HEK293 (cell line): Measurements from ENCODE around the gene PTH1R.

ENCODE experiments used
- GLI2 ChIP-seq: fragments of 450-650 bp; formaldehyde crosslinking; IDR thresholded peaks from 2 replicates; pipeline ENCODE4; 2017; ENCODE audit warnings: missing biosample characterization, missing genetic modification characterization, low read depth, borderline replicate concordance
- REST ChIP-seq: fragments of 450-650 bp; formaldehyde crosslinking; IDR thresholded peaks from 2 replicates; pipeline ENCODE4 v1.5.1; 2016; ENCODE audit warnings: missing biosample characterization, missing genetic modification characterization
- WT1 ChIP-seq: fragments of 450-650 bp; formaldehyde crosslinking; IDR thresholded peaks from 2 replicates; pipeline ENCODE4 v1.5.1; 2016; ENCODE audit warnings: missing biosample characterization, missing genetic modification characterization
- ZBTB8A ChIP-seq: fragments of 450-650 bp; formaldehyde crosslinking; IDR thresholded peaks from 2 replicates; pipeline ENCODE4 v1.5.1; 2016; ENCODE audit warnings: missing biosample characterization, missing genetic modification characterization
- ZFP37 ChIP-seq: fragments of 450-650 bp; formaldehyde crosslinking; IDR thresholded peaks from 2 replicates; pipeline ENCODE4 v1.5.1; 2016; ENCODE audit warnings: missing biosample characterization, missing genetic modification characterization
- ZNF140 ChIP-seq: fragments of 450-650 bp; formaldehyde crosslinking; IDR thresholded peaks from 2 replicates; pipeline ENCODE4 v1.5.1; 2016; ENCODE audit warnings: missing biosample characterization, missing genetic modification characterization
- ZNF169 ChIP-seq: fragments of 450-650 bp; formaldehyde crosslinking; IDR thresholded peaks from 2 replicates; pipeline ENCODE4 v1.5.1; 2016; ENCODE audit warnings: missing biosample characterization, missing genetic modification characterization
- ZNF202 ChIP-seq: fragments of 450-650 bp; formaldehyde crosslinking; IDR thresholded peaks from 2 replicates; pipeline ENCODE4 v1.5.1; 2016; ENCODE audit warnings: missing biosample characterization, missing genetic modification characterization, borderline replicate concordance
- ZNF223 ChIP-seq: fragments of 450-650 bp; formaldehyde crosslinking; IDR thresholded peaks from 2 replicates; pipeline ENCODE4 v1.5.1; 2016; ENCODE audit warnings: missing biosample characterization, missing genetic modification characterization
- ZNF280C ChIP-seq: fragments of 450-650 bp; formaldehyde crosslinking; IDR thresholded peaks from 2 replicates; pipeline ENCODE4 v1.5.1; 2016; ENCODE audit warnings: missing biosample characterization, missing genetic modification characterization
- ZNF292 ChIP-seq: fragments of 450-650 bp; formaldehyde crosslinking; IDR thresholded peaks from 2 replicates; pipeline ENCODE4 v1.5.1; 2016; ENCODE audit warnings: low read depth, missing biosample characterization, missing genetic modification characterization, borderline replicate concordance
- ZNF324 ChIP-seq: fragments of 450-650 bp; formaldehyde crosslinking; IDR thresholded peaks from 2 replicates; pipeline ENCODE4 v1.5.1; 2016; ENCODE audit warnings: missing biosample characterization, missing genetic modification characterization
- ZNF350 ChIP-seq: fragments of 450-650 bp; formaldehyde crosslinking; IDR thresholded peaks from 2 replicates; pipeline ENCODE4 v1.5.0; 2017; ENCODE audit warnings: missing biosample characterization, mild to moderate bottlenecking, missing genetic modification characterization
- ZNF555 ChIP-seq: fragments of 450-650 bp; formaldehyde crosslinking; conservative IDR thresholded peaks from 2 replicates; pipeline ENCODE4 v1.5.1; 2017; ENCODE audit warnings: missing biosample characterization, mild to moderate bottlenecking, missing genetic modification characterization, inconsistent platforms
- ZNF558 ChIP-seq: fragments of 450-650 bp; formaldehyde crosslinking; IDR thresholded peaks from 2 replicates; pipeline ENCODE4 v1.5.1; 2016; ENCODE audit warnings: missing biosample characterization, missing genetic modification characterization
- ZNF560 ChIP-seq: fragments of 450-650 bp; formaldehyde crosslinking; IDR thresholded peaks from 2 replicates; pipeline ENCODE4 v1.5.1; 2017; ENCODE audit warnings: missing biosample characterization, missing genetic modification characterization, borderline replicate concordance
- ZNF623 ChIP-seq: fragments of 450-650 bp; formaldehyde crosslinking; IDR thresholded peaks from 2 replicates; pipeline ENCODE4 v1.5.1; 2016; ENCODE audit warnings: missing biosample characterization, missing genetic modification characterization
- ZNF654 ChIP-seq: fragments of 450-650 bp; formaldehyde crosslinking; IDR thresholded peaks from 2 replicates; pipeline ENCODE4 v1.5.1; 2016; ENCODE audit warnings: low read depth, missing biosample characterization, missing genetic modification characterization
- ZSCAN23 ChIP-seq: fragments of 450-650 bp; formaldehyde crosslinking; IDR thresholded peaks from 2 replicates; pipeline ENCODE4 v1.5.1; 2016; ENCODE audit warnings: missing biosample characterization, missing genetic modification characterization
- ZXDB ChIP-seq: fragments of 450-650 bp; formaldehyde crosslinking; IDR thresholded peaks from 2 replicates; pipeline ENCODE4 v1.5.1; 2016; ENCODE audit warnings: missing biosample characterization, missing genetic modification characterization
- TF ChIP-seq, protein P1 (sequence below): fragments of 450-650 bp; formaldehyde crosslinking; conservative IDR thresholded peaks from 2 replicates; pipeline ENCODE4 v1.5.1; 2016; ENCODE audit warnings: low read depth, missing biosample characterization, missing genetic modification characterization
- TF ChIP-seq, protein P2 (sequence below): fragments of 450-650 bp; formaldehyde crosslinking; IDR thresholded peaks from 2 replicates; pipeline ENCODE4 v1.5.1; 2016; ENCODE audit warnings: missing biosample characterization, missing genetic modification characterization, borderline replicate concordance

Gene PTH1R

GRCh38 chr3:46843508-46843907 is 34.0 kb upstream of the PTH1R start (continued):
- TF ChIP-seq ZNF292 (tag by site-specific recombination) (no peak), ZNF350 (tag by site-specific recombination) (no peak), REST (tag by site-specific recombination) (peak; percentile 60), ZNF558 (tag by site-specific recombination) (0 out of 2 replicates have a peak, but pooled peaks have one; percentile 20), GLI2 (tag by site-specific recombination) (peak; percentile 7; the same call in 1 of the 2 replicates), ZNF324 (tag by site-specific recombination) (no peak), ZSCAN23 (no peak), ZNF654 (0 out of 2 replicates have a peak, but pooled peaks have one; percentile 3), ZNF280C (tag by site-specific recombination) (no peak), ZNF223 (tag by site-specific recombination) (no peak), ZNF623 (tag by site-specific recombination) (peak; percentile 52), WT1 (no peak), ZNF560 (tag by site-specific recombination) (0 out of 2 replicates have a peak, but pooled peaks have one; percentile 31), ZFP37 (tag by site-specific recombination) (0 out of 2 replicates have a peak, but pooled peaks have one; percentile 26), ZNF140 (tag by site-specific recombination) (peak; percentile 56; the same call in 1 of the 2 replicates), ZBTB8A (tag by site-specific recombination) (peak; percentile 58), ZNF202 (0 out of 2 replicates have a peak, but pooled peaks have one; percentile 19), ZXDB (tag by site-specific recombination) (peak; percentile 31; the same call in 1 of the 2 replicates), ZNF169 (tag by site-specific recombination) (no peak), ZNF555 (tag by site-specific recombination) (peak; percentile 68)
- TF ChIP-seq, protein P1, sequence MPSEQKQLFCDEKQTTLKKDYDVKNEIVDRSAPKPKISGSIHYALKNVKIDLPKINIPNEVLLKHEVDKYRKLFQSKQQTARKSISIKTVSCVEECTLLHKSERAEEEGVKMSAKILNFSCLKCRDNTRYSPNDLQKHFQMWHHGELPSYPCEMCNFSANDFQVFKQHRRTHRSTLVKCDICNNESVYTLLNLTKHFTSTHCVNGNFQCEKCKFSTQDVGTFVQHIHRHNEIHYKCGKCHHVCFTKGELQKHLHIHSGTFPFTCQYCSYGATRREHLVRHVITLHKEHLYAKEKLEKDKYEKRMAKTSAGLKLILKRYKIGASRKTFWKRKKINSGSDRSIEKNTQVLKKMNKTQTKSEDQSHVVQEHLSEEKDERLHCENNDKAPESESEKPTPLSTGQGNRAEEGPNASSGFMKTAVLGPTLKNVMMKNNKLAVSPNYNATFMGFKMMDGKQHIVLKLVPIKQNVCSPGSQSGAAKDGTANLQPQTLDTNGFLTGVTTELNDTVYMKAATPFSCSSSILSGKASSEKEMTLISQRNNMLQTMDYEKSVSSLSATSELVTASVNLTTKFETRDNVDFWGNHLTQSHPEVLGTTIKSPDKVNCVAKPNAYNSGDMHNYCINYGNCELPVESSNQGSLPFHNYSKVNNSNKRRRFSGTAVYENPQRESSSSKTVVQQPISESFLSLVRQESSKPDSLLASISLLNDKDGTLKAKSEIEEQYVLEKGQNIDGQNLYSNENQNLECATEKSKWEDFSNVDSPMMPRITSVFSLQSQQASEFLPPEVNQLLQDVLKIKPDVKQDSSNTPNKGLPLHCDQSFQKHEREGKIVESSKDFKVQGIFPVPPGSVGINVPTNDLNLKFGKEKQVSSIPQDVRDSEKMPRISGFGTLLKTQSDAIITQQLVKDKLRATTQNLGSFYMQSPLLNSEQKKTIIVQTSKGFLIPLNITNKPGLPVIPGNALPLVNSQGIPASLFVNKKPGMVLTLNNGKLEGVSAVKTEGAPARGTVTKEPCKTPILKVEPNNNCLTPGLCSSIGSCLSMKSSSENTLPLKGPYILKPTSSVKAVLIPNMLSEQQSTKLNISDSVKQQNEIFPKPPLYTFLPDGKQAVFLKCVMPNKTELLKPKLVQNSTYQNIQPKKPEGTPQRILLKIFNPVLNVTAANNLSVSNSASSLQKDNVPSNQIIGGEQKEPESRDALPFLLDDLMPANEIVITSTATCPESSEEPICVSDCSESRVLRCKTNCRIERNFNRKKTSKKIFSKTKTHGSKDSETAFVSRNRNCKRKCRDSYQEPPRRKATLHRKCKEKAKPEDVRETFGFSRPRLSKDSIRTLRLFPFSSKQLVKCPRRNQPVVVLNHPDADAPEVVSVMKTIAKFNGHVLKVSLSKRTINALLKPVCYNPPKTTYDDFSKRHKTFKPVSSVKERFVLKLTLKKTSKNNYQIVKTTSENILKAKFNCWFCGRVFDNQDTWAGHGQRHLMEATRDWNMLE (tag by site-specific recombination): peak; percentile 72
- TF ChIP-seq, protein P2, sequence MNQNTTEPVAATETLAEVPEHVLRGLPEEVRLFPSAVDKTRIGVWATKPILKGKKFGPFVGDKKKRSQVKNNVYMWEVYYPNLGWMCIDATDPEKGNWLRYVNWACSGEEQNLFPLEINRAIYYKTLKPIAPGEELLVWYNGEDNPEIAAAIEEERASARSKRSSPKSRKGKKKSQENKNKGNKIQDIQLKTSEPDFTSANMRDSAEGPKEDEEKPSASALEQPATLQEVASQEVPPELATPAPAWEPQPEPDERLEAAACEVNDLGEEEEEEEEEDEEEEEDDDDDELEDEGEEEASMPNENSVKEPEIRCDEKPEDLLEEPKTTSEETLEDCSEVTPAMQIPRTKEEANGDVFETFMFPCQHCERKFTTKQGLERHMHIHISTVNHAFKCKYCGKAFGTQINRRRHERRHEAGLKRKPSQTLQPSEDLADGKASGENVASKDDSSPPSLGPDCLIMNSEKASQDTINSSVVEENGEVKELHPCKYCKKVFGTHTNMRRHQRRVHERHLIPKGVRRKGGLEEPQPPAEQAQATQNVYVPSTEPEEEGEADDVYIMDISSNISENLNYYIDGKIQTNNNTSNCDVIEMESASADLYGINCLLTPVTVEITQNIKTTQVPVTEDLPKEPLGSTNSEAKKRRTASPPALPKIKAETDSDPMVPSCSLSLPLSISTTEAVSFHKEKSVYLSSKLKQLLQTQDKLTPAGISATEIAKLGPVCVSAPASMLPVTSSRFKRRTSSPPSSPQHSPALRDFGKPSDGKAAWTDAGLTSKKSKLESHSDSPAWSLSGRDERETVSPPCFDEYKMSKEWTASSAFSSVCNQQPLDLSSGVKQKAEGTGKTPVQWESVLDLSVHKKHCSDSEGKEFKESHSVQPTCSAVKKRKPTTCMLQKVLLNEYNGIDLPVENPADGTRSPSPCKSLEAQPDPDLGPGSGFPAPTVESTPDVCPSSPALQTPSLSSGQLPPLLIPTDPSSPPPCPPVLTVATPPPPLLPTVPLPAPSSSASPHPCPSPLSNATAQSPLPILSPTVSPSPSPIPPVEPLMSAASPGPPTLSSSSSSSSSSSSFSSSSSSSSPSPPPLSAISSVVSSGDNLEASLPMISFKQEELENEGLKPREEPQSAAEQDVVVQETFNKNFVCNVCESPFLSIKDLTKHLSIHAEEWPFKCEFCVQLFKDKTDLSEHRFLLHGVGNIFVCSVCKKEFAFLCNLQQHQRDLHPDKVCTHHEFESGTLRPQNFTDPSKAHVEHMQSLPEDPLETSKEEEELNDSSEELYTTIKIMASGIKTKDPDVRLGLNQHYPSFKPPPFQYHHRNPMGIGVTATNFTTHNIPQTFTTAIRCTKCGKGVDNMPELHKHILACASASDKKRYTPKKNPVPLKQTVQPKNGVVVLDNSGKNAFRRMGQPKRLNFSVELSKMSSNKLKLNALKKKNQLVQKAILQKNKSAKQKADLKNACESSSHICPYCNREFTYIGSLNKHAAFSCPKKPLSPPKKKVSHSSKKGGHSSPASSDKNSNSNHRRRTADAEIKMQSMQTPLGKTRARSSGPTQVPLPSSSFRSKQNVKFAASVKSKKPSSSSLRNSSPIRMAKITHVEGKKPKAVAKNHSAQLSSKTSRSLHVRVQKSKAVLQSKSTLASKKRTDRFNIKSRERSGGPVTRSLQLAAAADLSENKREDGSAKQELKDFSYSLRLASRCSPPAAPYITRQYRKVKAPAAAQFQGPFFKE (tag by site-specific recombination): no peak
- TF ChIP-seq, all 188 proteins: peak for 17
